ENCODE results near the gene ESPNL. TPM values are rescaled to one million over a fixed set of nuclear protein-coding genes. Genes with fewer than 3 reads are reported as not detected.
"Not testable (repeated sequence)": the region's sequence is repeated elsewhere in the genome, so short reads cannot be mapped to it uniquely, and the experiment has no call there.

The ESPNL gene
- total RNA-seq, 2 experiments from 2014 or later = 0.12 to 0.14 TPM

DNA sequence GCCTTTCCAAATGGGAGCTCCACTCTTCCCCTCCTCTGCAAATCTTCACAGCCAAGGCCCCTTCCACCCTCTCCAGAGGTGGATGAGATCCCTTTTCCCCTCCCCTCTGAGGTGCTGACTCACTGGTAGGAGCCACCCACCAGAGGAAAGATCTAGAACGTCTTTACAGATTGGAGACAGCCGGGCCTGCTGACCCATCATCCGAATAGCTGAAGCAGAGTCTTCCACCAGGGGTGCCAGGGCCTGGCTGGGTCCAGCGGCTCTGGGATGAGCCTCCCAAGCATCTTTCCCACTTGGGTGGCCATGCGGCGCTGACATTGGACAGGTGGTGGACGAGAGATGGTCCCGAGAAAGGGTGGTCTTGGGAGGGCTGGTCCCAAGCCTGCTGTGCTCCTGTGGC lies 67.6 kb downstream of the ESPNL start:
- H3K27me3 Mint-ChIP-seq = peaks cover 12% of the 10 kb centered on the region
- no peak for DNase-seq
- H3K4me1 Mint-ChIP-seq (ENCODE audit: low read depth) = peaks cover 3% of the 10 kb centered on the region
- intact Hi-C loops (cut with micrococcal nuclease) = no loop called here
- ChIA-PET POLR2A (no interaction called here), CTCF (interaction anchor here (1.2 kb wide), 1 partner anchor 9 kb away, joined by 4 read pairs; the partner anchor contains the start of gene ERFE)
- H3K27ac Mint-ChIP-seq = no peak overlapping the region
- no peak overlapping the region for H3K4me3 Mint-ChIP-seq
- no peaks in the 10 kb centered on the region for H3K9me3 Mint-ChIP-seq
- peaks cover 11% of the 10 kb centered on the region for H3K36me3 Mint-ChIP-seq

- Mint-ChIP-seq H3K4me1 (ENCODE audit: low read depth) (peaks cover 3% of the 10 kb centered on the region), H3K4me3 (no peak overlapping the region), H3K27ac (no peak overlapping the region), H3K9me3 (no peaks in the 10 kb centered on the region), H3K36me3 (peaks cover 17% of the 10 kb centered on the region), H3K27me3 (peaks cover 12% of the 10 kb centered on the region)
- CTCF ChIA-PET = interaction anchor here (1.2 kb wide), 1 partner anchor 9 kb away, joined by 4 read pairs; the partner anchor contains the start of gene ERFE
- POLR2A ChIA-PET = no interaction called here
- no peak for DNase-seq
- intact Hi-C loops (cut with micrococcal nuclease) = no loop called here
Measured at GRCh38 chr2:238168196-238169047, 68.3 kb downstream of the ESPNL start.

DNA sequence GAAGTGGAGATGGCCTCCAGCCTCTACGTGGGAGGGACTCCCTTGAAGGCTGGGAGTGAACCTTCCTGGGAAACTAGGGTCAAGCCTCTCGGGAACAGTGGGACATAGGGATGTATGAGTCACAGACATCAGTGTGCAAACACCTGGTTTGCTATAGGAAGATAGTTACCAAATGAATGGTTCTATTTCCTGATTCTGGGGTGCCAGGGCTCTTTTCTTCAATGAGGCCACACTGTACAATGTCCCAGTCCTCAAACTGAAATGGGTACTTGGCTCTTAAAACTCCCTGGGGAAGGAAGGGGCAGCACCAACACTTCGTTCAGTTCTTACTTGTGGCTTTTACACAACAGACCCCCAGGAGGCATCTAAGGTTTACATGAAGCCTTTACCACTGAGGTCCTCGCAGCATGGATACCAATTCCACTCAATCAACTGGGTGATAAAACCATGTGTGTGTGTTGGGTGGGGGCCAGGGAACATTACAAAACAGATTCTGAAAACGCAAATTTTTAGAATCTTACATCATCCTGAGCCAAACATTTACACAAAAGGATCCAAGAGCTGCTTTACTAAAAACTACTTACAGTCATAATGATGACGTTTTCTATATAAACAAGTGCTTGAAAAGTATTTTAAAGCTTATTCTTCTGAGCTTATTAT lies 69.0 kb downstream of the ESPNL start:
- Mint-ChIP-seq H3K27me3 (peaks cover 12% of the 10 kb centered on the region), H3K4me1 (ENCODE audit: low read depth) (peaks cover 3% of the 10 kb centered on the region), H3K27ac (no peak overlapping the region), H3K36me3 (peaks cover 21% of the 10 kb centered on the region), H3K9me3 (no peaks in the 10 kb centered on the region), H3K4me3 (no peak overlapping the region)
- POLR2A ChIA-PET = no interaction called here
- CTCF ChIA-PET = no interaction called here
- DNase-seq = no peak
- intact Hi-C loops (cut with micrococcal nuclease) = no loop called here

GRCh38 chr2:238169708-238170251 lies 69.6 kb downstream of the ESPNL start:
- CTCF ChIA-PET = no interaction called here
- POLR2A ChIA-PET = no interaction called here

GRCh38 chr2:238170386-238171071 lies 70.4 kb downstream of the ESPNL start:
- intact Hi-C loops (cut with micrococcal nuclease) = no loop called here
- no peaks in the 10 kb centered on the region for H3K4me1 Mint-ChIP-seq (ENCODE audit: low read depth)
- no peak for DNase-seq
- H3K27me3 Mint-ChIP-seq = peaks cover under 1% of the 10 kb centered on the region
- no peaks in the 10 kb centered on the region for H3K9me3 Mint-ChIP-seq
- H3K27ac Mint-ChIP-seq = no peak overlapping the region
- no peak overlapping the region for H3K4me3 Mint-ChIP-seq
- H3K36me3 Mint-ChIP-seq = peaks cover 28% of the 10 kb centered on the region
- POLR2A ChIA-PET = no interaction called here
- CTCF ChIA-PET = no interaction called here

More at GRCh38 chr2:238169708-238170251, 69.6 kb downstream of the ESPNL start:
- DNase-seq = no peak
- H3K9me3 Mint-ChIP-seq = no peaks in the 10 kb centered on the region
- H3K27ac Mint-ChIP-seq = peak overlapping the region; percentile 25
- peaks cover 25% of the 10 kb centered on the region for H3K36me3 Mint-ChIP-seq
- peaks cover 2% of the 10 kb centered on the region for H3K4me1 Mint-ChIP-seq (ENCODE audit: low read depth)
- H3K27me3 Mint-ChIP-seq = peaks cover 8% of the 10 kb centered on the region
- H3K4me3 Mint-ChIP-seq = no peak overlapping the region
- intact Hi-C loops (cut with micrococcal nuclease) = no loop called here

GRCh38 chr2:238171072-238171431 lies 70.9 kb downstream of the ESPNL start:
- H3K4me3 Mint-ChIP-seq; H3K27me3 Mint-ChIP-seq; DNase-seq; H3K4me1 Mint-ChIP-seq (ENCODE audit: low read depth); H3K27ac Mint-ChIP-seq; intact Hi-C loops (cut with micrococcal nuclease); CTCF ChIA-PET; H3K9me3 Mint-ChIP-seq; POLR2A ChIA-PET: not testable (repeated sequence)
- peaks cover 28% of the 10 kb centered on the region for H3K36me3 Mint-ChIP-seq

- no peak for DNase-seq
- ChIA-PET POLR2A (no interaction called here), CTCF (no interaction called here)
- H3K27ac Mint-ChIP-seq = no peak overlapping the region
- peaks cover 31% of the 10 kb centered on the region for H3K36me3 Mint-ChIP-seq
- no peak overlapping the region for H3K4me3 Mint-ChIP-seq
- intact Hi-C loops (cut with micrococcal nuclease) = no loop called here
- no peaks in the 10 kb centered on the region for H3K4me1 Mint-ChIP-seq (ENCODE audit: low read depth)
- H3K9me3 Mint-ChIP-seq = no peaks in the 10 kb centered on the region
- H3K27me3 Mint-ChIP-seq = no peaks in the 10 kb centered on the region
Measured at GRCh38 chr2:238171575-238172187, 71.5 kb downstream of the ESPNL start.

- intact Hi-C loops (cut with micrococcal nuclease) = no loop called here
- Mint-ChIP-seq H3K27ac (peak overlapping the region; percentile 49), H3K27me3 (no peaks in the 10 kb centered on the region)
Measured at GRCh38 chr2:238172439-238172838, 72.3 kb downstream of the ESPNL start.

GRCh38 chr2:238173692-238174091 lies 73.6 kb downstream of the ESPNL start:
- Mint-ChIP-seq H3K27ac (no peak overlapping the region), H3K36me3 (peaks cover 40% of the 10 kb centered on the region), H3K4me1 (ENCODE audit: low read depth) (no peaks in the 10 kb centered on the region), H3K9me3 (no peaks in the 10 kb centered on the region), H3K4me3 (no peak overlapping the region), H3K27me3 (no peaks in the 10 kb centered on the region)
- DNase-seq = no peak
- ChIA-PET POLR2A (no interaction called here), CTCF (interaction anchor here (0.5 kb wide), 1 partner anchor 49 kb away, joined by 3 read pairs; no protein-coding TSS in a partner anchor)
- intact Hi-C loops (cut with micrococcal nuclease) = no loop called here

More at GRCh38 chr2:238172439-238172838, 72.3 kb downstream of the ESPNL start:
- no peaks in the 10 kb centered on the region for H3K4me1 Mint-ChIP-seq (ENCODE audit: low read depth)
- H3K36me3 Mint-ChIP-seq = peaks cover 37% of the 10 kb centered on the region
- no peak for DNase-seq
- no peaks in the 10 kb centered on the region for H3K9me3 Mint-ChIP-seq
- POLR2A ChIA-PET = no interaction called here
- no peak overlapping the region for H3K4me3 Mint-ChIP-seq
- CTCF ChIA-PET = no interaction called here

- no peaks in the 10 kb centered on the region for H3K27me3 Mint-ChIP-seq
- ChIA-PET POLR2A (interaction anchor here (0.6 kb wide), 2 partner anchors 105 to 470 kb away, joined by 3 read pairs; no protein-coding TSS in a partner anchor), CTCF (interaction anchor here (0.5 kb wide), 1 partner anchor 48 kb away, joined by 3 read pairs; no protein-coding TSS in a partner anchor)
- DNase-seq = no peak
- no peaks in the 10 kb centered on the region for H3K4me1 Mint-ChIP-seq (ENCODE audit: low read depth)
- no peaks in the 10 kb centered on the region for H3K9me3 Mint-ChIP-seq
- H3K36me3 Mint-ChIP-seq = peaks cover 46% of the 10 kb centered on the region
- peak overlapping the region; percentile 38 for H3K27ac Mint-ChIP-seq
- intact Hi-C loops (cut with micrococcal nuclease) = no loop called here
- no peak overlapping the region for H3K4me3 Mint-ChIP-seq
Measured at GRCh38 chr2:238174291-238174690, 74.2 kb downstream of the ESPNL start.

DNA sequence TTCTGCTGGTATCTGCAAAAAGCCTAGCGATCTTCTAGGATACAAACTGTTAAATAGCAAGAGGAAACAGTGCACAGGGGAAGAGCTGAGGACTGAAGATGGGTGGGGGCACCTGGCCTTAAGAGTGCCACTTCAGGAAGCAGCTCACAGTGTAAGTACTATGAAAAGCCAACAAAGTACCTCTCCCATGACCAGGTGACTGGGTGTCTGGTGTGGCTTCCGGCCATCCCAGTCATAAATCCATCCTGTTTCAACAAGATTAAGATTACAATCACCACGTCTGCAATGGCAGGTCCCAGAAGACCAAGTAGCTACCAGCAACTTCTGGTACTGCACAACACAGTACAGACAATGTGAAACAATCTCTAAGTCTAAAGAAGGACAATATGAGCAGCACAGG lies 74.6 kb downstream of the ESPNL start:
- Mint-ChIP-seq H3K4me3 (no peak overlapping the region), H3K27me3 (no peaks in the 10 kb centered on the region), H3K36me3 (peaks cover 48% of the 10 kb centered on the region), H3K27ac (no peak overlapping the region), H3K4me1 (ENCODE audit: low read depth) (no peaks in the 10 kb centered on the region), H3K9me3 (no peaks in the 10 kb centered on the region)
- CTCF ChIA-PET = interaction anchor here (0.6 kb wide), 1 partner anchor 252 kb away, joined by 3 read pairs; no protein-coding TSS in a partner anchor
- POLR2A ChIA-PET = interaction anchor here (0.6 kb wide), 2 partner anchors 105 to 470 kb away, joined by 3 read pairs; no protein-coding TSS in a partner anchor
- DNase-seq = no peak
- intact Hi-C loops (cut with micrococcal nuclease) = no loop called here

Measured in activated CD4-positive, alpha-beta memory T cell treated with anti-CD3 and anti-CD28 coated beads for 36 hours (primary cell).